ENCODE results near the gene AHNAK2.

Gene AHNAK2

DNA sequence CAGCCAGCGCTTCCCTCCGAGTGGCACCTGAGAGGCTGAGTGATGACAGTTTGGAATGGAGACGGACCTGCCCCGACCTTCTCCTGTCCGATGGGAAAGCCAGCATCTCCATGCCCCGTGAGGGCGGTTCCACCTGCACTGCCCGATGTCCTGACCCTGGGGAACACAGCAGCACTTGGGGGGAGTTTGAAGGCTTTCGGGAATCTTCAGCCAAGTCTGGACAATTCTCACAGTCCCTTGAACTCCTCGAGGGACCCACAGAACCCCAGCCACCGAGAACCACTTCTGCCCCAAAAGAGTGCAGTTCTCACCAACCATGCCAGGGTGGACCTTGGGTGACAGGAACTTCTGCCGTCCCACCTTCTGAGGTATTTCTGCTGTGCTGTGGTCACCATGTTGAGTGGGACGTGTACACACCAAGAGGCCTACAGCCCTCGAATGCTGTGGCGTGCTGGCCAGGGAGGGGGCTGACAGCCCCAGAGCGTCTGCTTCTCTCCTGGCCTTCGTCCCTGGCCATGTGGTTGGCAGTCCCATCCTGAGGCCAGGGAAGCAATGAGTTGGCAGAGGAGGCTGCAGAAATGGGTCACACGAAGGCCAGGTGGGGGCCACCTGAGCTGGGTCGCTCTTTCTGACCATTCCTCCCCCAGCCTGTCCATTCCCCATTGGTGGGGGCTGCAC lies 8.5 kb upstream of the AHNAK2 start:
- DNase-seq (ENCODE audit: low read depth), result no peak
- TF ChIP-seq, protein P1, sequence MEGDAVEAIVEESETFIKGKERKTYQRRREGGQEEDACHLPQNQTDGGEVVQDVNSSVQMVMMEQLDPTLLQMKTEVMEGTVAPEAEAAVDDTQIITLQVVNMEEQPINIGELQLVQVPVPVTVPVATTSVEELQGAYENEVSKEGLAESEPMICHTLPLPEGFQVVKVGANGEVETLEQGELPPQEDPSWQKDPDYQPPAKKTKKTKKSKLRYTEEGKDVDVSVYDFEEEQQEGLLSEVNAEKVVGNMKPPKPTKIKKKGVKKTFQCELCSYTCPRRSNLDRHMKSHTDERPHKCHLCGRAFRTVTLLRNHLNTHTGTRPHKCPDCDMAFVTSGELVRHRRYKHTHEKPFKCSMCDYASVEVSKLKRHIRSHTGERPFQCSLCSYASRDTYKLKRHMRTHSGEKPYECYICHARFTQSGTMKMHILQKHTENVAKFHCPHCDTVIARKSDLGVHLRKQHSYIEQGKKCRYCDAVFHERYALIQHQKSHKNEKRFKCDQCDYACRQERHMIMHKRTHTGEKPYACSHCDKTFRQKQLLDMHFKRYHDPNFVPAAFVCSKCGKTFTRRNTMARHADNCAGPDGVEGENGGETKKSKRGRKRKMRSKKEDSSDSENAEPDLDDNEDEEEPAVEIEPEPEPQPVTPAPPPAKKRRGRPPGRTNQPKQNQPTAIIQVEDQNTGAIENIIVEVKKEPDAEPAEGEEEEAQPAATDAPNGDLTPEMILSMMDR (conservative IDR thresholded peaks at IDR 0.05; ENCODE audit: control insufficient read depth, insufficient read depth, low read depth, low read length), result no peak
- peak overlapping the region; percentile 67 for H3K4me3 ChIP-seq (ENCODE audit: control insufficient read depth, low read depth, low read length)

DNA sequence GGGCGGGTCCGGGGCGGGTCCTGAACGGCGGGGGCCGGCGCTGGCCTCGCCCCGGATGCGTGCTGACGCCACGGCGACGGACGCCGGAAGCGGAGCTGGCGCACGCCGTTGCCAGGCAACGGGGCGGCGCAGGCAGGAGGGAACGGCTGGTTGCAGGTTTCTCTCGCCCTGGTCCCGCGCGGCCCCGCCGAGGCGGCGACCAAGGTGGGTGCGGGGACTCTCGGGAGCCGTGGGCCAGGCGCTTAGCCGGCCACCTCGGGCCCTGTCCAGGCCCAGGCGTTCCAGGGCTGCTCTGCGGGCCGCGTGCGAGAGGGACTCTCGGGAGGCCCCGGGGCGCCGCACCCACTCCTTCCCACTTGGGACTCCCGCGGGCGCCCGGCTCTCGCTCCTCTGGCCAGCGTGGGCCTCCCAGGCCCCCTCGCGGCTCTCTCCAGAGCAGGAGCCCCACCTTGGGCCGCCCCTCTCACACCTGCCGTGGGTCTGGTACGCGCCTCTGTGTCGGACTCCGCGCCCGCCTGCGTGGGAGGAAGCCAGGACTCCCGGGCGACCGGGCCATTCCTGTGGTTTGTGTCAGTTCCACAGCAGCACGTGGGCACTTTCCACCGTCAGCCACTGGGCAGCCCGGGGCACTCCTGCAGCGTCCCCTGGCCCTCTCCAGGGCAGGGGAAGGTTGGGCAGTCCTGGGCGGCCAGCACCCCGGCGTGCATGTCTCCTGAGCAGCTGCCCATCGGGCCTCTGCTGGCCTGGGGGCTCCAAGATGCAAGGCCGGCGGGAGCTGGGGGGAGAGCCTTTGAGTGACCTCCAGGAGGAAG lies 7.7 kb upstream of the AHNAK2 start, which contains the start of gene CLBA1:
CLBA1 (plus strand) TSS at position 114 of the 812 bp plus-strand sequence; CDS start at position 758, 644 bp downstream.
- peak; percentile 81 for DNase-seq (ENCODE audit: low read depth)
- peak within 1 kb of the TSS; percentile 67 for H3K4me3 ChIP-seq (ENCODE audit: control insufficient read depth, low read depth, low read length)
- TF ChIP-seq, protein P1 (conservative IDR thresholded peaks at IDR 0.05; ENCODE audit: control insufficient read depth, insufficient read depth, low read depth, low read length), result no peak

GRCh38 chr14:104984056-104984894 lies 6.1 kb upstream of the AHNAK2 start:
- TF ChIP-seq, protein P1 (conservative IDR thresholded peaks at IDR 0.05; ENCODE audit: control insufficient read depth, insufficient read depth, low read depth, low read length), result no peak
- H3K4me3 ChIP-seq (ENCODE audit: control insufficient read depth, low read depth, low read length), result no peak overlapping the region
- no peak for DNase-seq (ENCODE audit: low read depth)

- DNase-seq (ENCODE audit: low read depth), result no peak
- no peak overlapping the region for H3K4me3 ChIP-seq (ENCODE audit: control insufficient read depth, low read depth, low read length)
- TF ChIP-seq, protein P1 (conservative IDR thresholded peaks at IDR 0.05; ENCODE audit: control insufficient read depth, insufficient read depth, low read depth, low read length), result no peak
Measured at GRCh38 chr14:104983231-104983721, 5.1 kb upstream of the AHNAK2 start.

GRCh38 chr14:104982548-104983230 lies 4.5 kb upstream of the AHNAK2 start:
- no peak for DNase-seq (ENCODE audit: low read depth)
- TF ChIP-seq, protein P1 (conservative IDR thresholded peaks at IDR 0.05; ENCODE audit: control insufficient read depth, insufficient read depth, low read depth, low read length), result no peak
- H3K4me3 ChIP-seq (ENCODE audit: control insufficient read depth, low read depth, low read length), result no peak overlapping the region

Data from fibroblast of mammary gland (primary cell).